Sigmoid colon (tissue), 7 donors: ENCODE measurements around the gene ARHGEF10L. TPM values are rescaled to one million over a fixed set of nuclear protein-coding genes. Genes with fewer than 3 reads are reported as not detected.
A peak's percentile ranks its signal among the peaks of the same experiment; 100 is the strongest.

ENCODE experiments used
- DNase-seq: peaks from one replicate; pipeline ENCODE4 v3.0.0-alpha.2; 2019
- H3K27ac ChIP-seq, 4 donors: fragments of 200-600 bp; sonication (generic); one replicate each; pipeline ENCODE4 v1.5.1; 2016 to 2019; ENCODE audit warnings: mild to moderate bottlenecking in 1 of 4
- H3K27me3 ChIP-seq, 3 donors: fragments of 200-600 bp; sonication (generic); one replicate each; pipeline ENCODE4 v1.5.1; 2019; ENCODE audit warnings: mild to moderate bottlenecking in 1 of 3
- H3K36me3 ChIP-seq, 4 donors: fragments of 200-600 bp; sonication (generic); one replicate each; pipeline ENCODE4 v1.5.1; 2016 to 2019
- H3K4me1 ChIP-seq, 4 donors: fragments of 200-600 bp; sonication (generic); one replicate each; pipeline ENCODE4 v1.5.1; 2017 to 2019
- H3K4me3 ChIP-seq, 4 donors: fragments of 200-600 bp; sonication (generic); one replicate each; pipeline ENCODE4 v1.5.1; 2017 to 2019; ENCODE audit warnings: mild to moderate bottlenecking in 2 of 4, moderate library complexity in 1 of 4
- H3K9me3 ChIP-seq, 4 donors: fragments of 200-600 bp in 3 of 4; sonication (generic) in 3 of 4; one replicate each; pipeline versions ENCODE4 v1.5.1 to v1.6.1; 2013 to 2019
- CTCF ChIP-seq, 4 experiments: fragments of 450-650 bp in 3 of 4; fragments of 200-600 bp in 1 of 4; IDR thresholded peaks; one replicate each; pipeline ENCODE4 v1.5.1; 2016 to 2019; ENCODE audit warnings: antibody characterized with exemption in 4 of 4, mild to moderate bottlenecking in 3 of 4, moderate library complexity in 2 of 4
- EP300 ChIP-seq, 4 donors: sonication (generic); formaldehyde crosslinking; IDR thresholded peaks; one replicate each; pipeline ENCODE4 v1.6.1; 2017; ENCODE audit warnings: antibody characterized with exemption in 4 of 4
- POLR2A ChIP-seq, 2 donors: fragments of 450-650 bp; IDR thresholded peaks; one replicate each; pipeline ENCODE4 v1.6.1; 2016; ENCODE audit warnings: antibody characterized with exemption in 2 of 2, mild to moderate bottlenecking in 2 of 2, moderate library complexity in 2 of 2
- POLR2AphosphoS5 ChIP-seq, 4 donors: sonication (generic); formaldehyde crosslinking; IDR thresholded peaks; one replicate each; pipeline ENCODE4 v1.6.1; 2017; ENCODE audit warnings: antibody characterized with exemption in 4 of 4
- WGBS, 2 donors: extraction: QIAGEN DNeasy Blood & Tissue Kit; methylation state at CpG; one replicate each; pipeline ENCODE4 v1.1.7; 2013; 5-methylcytosine and 5-hydroxymethylcytosine counted together
- intact Hi-C: fragments of 100-400 bp; cut with DNase I; formaldehyde crosslinking; loops from one replicate; pipeline ENCODE4 v1.15.1; 2023
- polyA plus RNA-seq, 3 donors: library from polyadenylated mRNA; stranded (reverse); fragments of 200-250 nt; gene quantifications; one replicate each; pipeline ENCODE4 v1.2.3, GENCODE V29; 2013
- total RNA-seq, 4 donors: library from RNA; depleted of rRNA; stranded (reverse); fragments of >200 nt; gene quantifications; one replicate each; pipeline ENCODE4 v1.1.0, GENCODE V29; 2016
- donor health status: healthy with polysubstance abuse.
- donor health status: Bipolar disorder and iron deficiency.
- donor health status: healthy.

ARHGEF10L gene
- total and polyA plus RNA-seq, 7 donors: 25.0 to 76.2 (median 33.0) TPM

GRCh38 chr1:17631410-17631809 lies 91.9 kb downstream of the ARHGEF10L start:
- intact Hi-C loops: no loop called here
- Histone ChIP-seq H3K27me3 (no peaks in the 10 kb centered on the region), H3K4me1 (peaks cover 0 to 6% (median 0%) of the 10 kb centered on the region in 4 donors), H3K9me3 (no peaks in the 10 kb centered on the region), H3K27ac (peak overlapping the region in 2 of 4 donors; percentile 59 to 74), H3K4me3 (no peak overlapping the region), H3K36me3 (peaks cover 20 to 97% (median 74%) of the 10 kb centered on the region in 4 donors)
- no peak for DNase-seq
- TF ChIP-seq CTCF (IDR thresholded peaks at IDR 0.05) (no peak), EP300 (IDR thresholded peaks at IDR 0.05) (no peak), POLR2A (IDR thresholded peaks at IDR 0.05) (no peak), POLR2AphosphoS5 (IDR thresholded peaks at IDR 0.05) (no peak)
- WGBS, 2 donors: 91 to 92% methylated on average over 8 of the region's 8 CpGs

GRCh38 chr1:17632106-17632505 lies 92.6 kb downstream of the ARHGEF10L start:
- peak overlapping the region in 2 of 4 donors; percentile 4 to 74 for H3K27ac ChIP-seq
- 85 to 87% methylated on average over 19 of the region's 19 CpGs for WGBS, 2 donors
- DNase-seq: no peak
- H3K36me3 ChIP-seq: peaks cover 24 to 97% (median 73%) of the 10 kb centered on the region in 4 donors
- peaks cover 0 to 6% (median 0%) of the 10 kb centered on the region in 4 donors for H3K4me1 ChIP-seq
- no peak overlapping the region for H3K4me3 ChIP-seq
- intact Hi-C loops: no loop called here
- no peaks in the 10 kb centered on the region for H3K9me3 ChIP-seq
- no peak for TF ChIP-seq POLR2AphosphoS5 (IDR thresholded peaks at IDR 0.05)
- TF ChIP-seq POLR2A (IDR thresholded peaks at IDR 0.05): no peak
- no peak for TF ChIP-seq EP300 (IDR thresholded peaks at IDR 0.05)
- TF ChIP-seq CTCF (IDR thresholded peaks at IDR 0.05): no peak
- H3K27me3 ChIP-seq: no peaks in the 10 kb centered on the region

- no peaks in the 10 kb centered on the region for H3K9me3 ChIP-seq
- no peaks in the 10 kb centered on the region for H3K27me3 ChIP-seq
- no peak for TF ChIP-seq POLR2A (IDR thresholded peaks at IDR 0.05)
- TF ChIP-seq POLR2AphosphoS5 (IDR thresholded peaks at IDR 0.05): no peak
- no peak for TF ChIP-seq EP300 (IDR thresholded peaks at IDR 0.05)
- TF ChIP-seq CTCF (IDR thresholded peaks at IDR 0.05): no peak
- intact Hi-C loops: no loop called here
- H3K4me1 ChIP-seq: peaks cover 0 to 6% (median 0%) of the 10 kb centered on the region in 4 donors
- no peak for DNase-seq
- H3K27ac ChIP-seq: peak overlapping the region in 2 of 4 donors; percentile 4 to 27
- H3K36me3 ChIP-seq: peaks cover 25 to 97% (median 73%) of the 10 kb centered on the region in 4 donors
- 80 to 86% methylated on average over 12 of the region's 12 CpGs for WGBS, 2 donors
- no peak overlapping the region for H3K4me3 ChIP-seq
These were observed 93.2 kb downstream of the ARHGEF10L start for GRCh38 chr1:17632541-17633184.

- H3K9me3 ChIP-seq: no peaks in the 10 kb centered on the region
- peak overlapping the region in 2 of 4 donors; percentile 27 to 53 for H3K27ac ChIP-seq
- H3K4me1 ChIP-seq: peaks cover 0 to 6% (median 0%) of the 10 kb centered on the region in 4 donors
- H3K4me3 ChIP-seq: no peak overlapping the region
- H3K36me3 ChIP-seq: peaks cover 34 to 97% (median 76%) of the 10 kb centered on the region in 4 donors
- TF ChIP-seq CTCF (IDR thresholded peaks at IDR 0.05) (no peak), POLR2AphosphoS5 (IDR thresholded peaks at IDR 0.05) (no peak), POLR2A (IDR thresholded peaks at IDR 0.05) (no peak), EP300 (IDR thresholded peaks at IDR 0.05) (no peak)
- no peak for DNase-seq
- no peaks in the 10 kb centered on the region for H3K27me3 ChIP-seq
- WGBS, 2 donors: 74 to 81% methylated on average over 8 of the region's 8 CpGs
- intact Hi-C loops: no loop called here
These were observed 94.2 kb downstream of the ARHGEF10L start for GRCh38 chr1:17633654-17634053.
